Heart right ventricle (tissue), 16 donors: Measurements from ENCODE around the gene GABRB1. TPM values are rescaled to one million over a fixed set of nuclear protein-coding genes. Genes with fewer than 3 reads are reported as not detected.

Experiments
- ATAC-seq, 8 donors: fragments of 200-7000 bp; cut with Tn5 transposase; one replicate each; pipeline ENCODE4 v1.9.1; 2020; ENCODE audit warnings: mild to moderate bottlenecking in 8 of 8, moderate library complexity in 8 of 8, moderate number of reproducible peaks in 1 of 8
- DNase-seq, 2 donors: peaks; one replicate each; pipeline ENCODE4 v3.0.0-alpha.2; 2020
- H3K27ac ChIP-seq, 10 donors: fragments of 200-600 bp; sonication (generic) in 2 of 10; one replicate each; pipeline versions ENCODE4 v1.5.0 to v1.8.0; 2020 to 2022; ENCODE audit warnings: mild to moderate bottlenecking in 3 of 10
- H3K27me3 ChIP-seq, 7 donors: fragments of 200-600 bp; one replicate each; pipeline ENCODE4 v1.8.0; 2021 to 2022; ENCODE audit warnings: mild to moderate bottlenecking in 2 of 7
- H3K36me3 ChIP-seq, 9 donors: fragments of 200-600 bp; sonication (generic) in 1 of 9; one replicate each; pipeline versions ENCODE4 v1.5.0 to v1.8.0; 2020 to 2022; ENCODE audit warnings: mild to moderate bottlenecking in 2 of 9
- H3K4me1 ChIP-seq, 9 donors: fragments of 200-600 bp; sonication (generic) in 1 of 9; one replicate each; pipeline versions ENCODE4 v1.5.0 to v1.8.0; 2020 to 2022; ENCODE audit warnings: mild to moderate bottlenecking in 4 of 9
- H3K4me3 ChIP-seq, 10 donors: fragments of 200-600 bp; sonication (generic) in 2 of 10; one replicate each; pipeline versions ENCODE4 v1.5.0 to v1.8.0; 2020 to 2022; ENCODE audit warnings: mild to moderate bottlenecking in 7 of 10, moderate library complexity in 2 of 10
- H3K9me3 ChIP-seq, 11 donors: fragments of 200-600 bp in 10 of 11; sonication (generic) in 2 of 11; one replicate each; pipeline versions ENCODE4 v1.5.0 to v1.8.0; 2013 to 2022; ENCODE audit warnings: mild to moderate bottlenecking in 2 of 11, control low read depth in 1 of 11, moderate library complexity in 1 of 11
- CTCF ChIP-seq, 9 donors: fragments of 200-600 bp; sonication (generic) in 2 of 9; IDR thresholded peaks; one replicate each; pipeline versions ENCODE4 v1.5.0 to v1.8.0; 2021 to 2022; ENCODE audit warnings: antibody characterized with exemption in 9 of 9, mild to moderate bottlenecking in 5 of 9, moderate library complexity in 1 of 9
- WGBS, 2 donors: extraction: QIAGEN DNeasy Blood & Tissue Kit; methylation state at CpG; one replicate each; pipeline ENCODE4 v1.1.7; 2013; ENCODE audit warnings: inconsistent platforms in 1 of 2; 5-methylcytosine and 5-hydroxymethylcytosine counted together
- intact Hi-C, 10 donors: fragments of 100-400 bp; cut with DNase I; formaldehyde crosslinking; loops; one replicate each; pipeline versions ENCODE4 v1.11.1 to v1.14.2; 2022
- polyA plus RNA-seq, 2 donors: library from polyadenylated mRNA; stranded (reverse); fragments of 200-250 nt; gene quantifications; one replicate each; pipeline ENCODE4 v1.2.3, GENCODE V29; 2013
- total RNA-seq, 10 donors: library from RNA; stranded (reverse); fragmentation: NEBNext Ultra II Directional in 3 of 10; extraction: Animal tissue kit (Norgen Biotek cat#: 25700) in 3 of 10; gene quantifications; one replicate each; pipeline versions ENCODE4 v1.2.1 to v1.2.4, GENCODE V29; 2021 to 2023
- donor health status: Arrhythmogenic right ventricular cardiomyopathy.
- donor health status: ischemic (EF 13 %, LVEDD 7.1; RV severe dilation, severe dysfunction).
- donor health status: healthy with polysubstance abuse.
- donor health status: DM: no; HTN: yes; CAD: no.
- donor health status: DM: no; HTN: no; CAD: no.
- donor health status: ischemic (EF 25% LVEDD 6.9; RV normal size, moderate dysfunction).
- donor health status: ischemic (EF 25% LVEDD 5.7; RV mildly dilated, moderate dysfunction).
- donor health status: healthy.
- donor health status: DM: yes; HTN: yes; CAD: no.
- donor health status: Ischemic cardiomyopathy.
- donor health status: ischemic (EF 35%, LVEDD 5.7; RV mildly dilated, moderate dysfunction).
- donor health status: nonischemic (EF 11% LVEDD 7.7; RV severe dilation, severe dysfunction).
- donor health status: DM: yes; HTN: yes; CAD: no.
- donor health status: PGD.
- donor health status: ischemic (EF 29% LVEDD 5.4; RV normal size, mild dysfunction).
- donor health status: nonischemic (EF 23%, LVEDD 6.1; RV moderate dilation, normal function).

The GABRB1 gene
- total and polyA plus RNA-seq, 12 donors = 0.51 to 9.9 (median 6.2) TPM

GRCh38 chr4:47359891-47360290, 328.5 kb downstream of the GABRB1 start:
- no peak for ATAC-seq
- Histone ChIP-seq H3K9me3 (no peaks in the 10 kb centered on the region), H3K27me3 (peaks cover 0 to 2% (median 0%) of the 10 kb centered on the region in 7 donors), H3K4me1 (no peaks in the 10 kb centered on the region), H3K36me3 (no peaks in the 10 kb centered on the region), H3K4me3 (no peak overlapping the region), H3K27ac (no peak overlapping the region)
- no peak for DNase-seq
- intact Hi-C loops = no loop called here
- no peak for TF ChIP-seq CTCF (IDR thresholded peaks at IDR 0.05)
- WGBS, 2 donors = 50 to 58% methylated on average over 4 of the region's 4 CpGs

- TF ChIP-seq CTCF (IDR thresholded peaks at IDR 0.05) = no peak
- intact Hi-C loops = no loop called here
- DNase-seq = no peak
These were observed 336.4 kb downstream of the GABRB1 start for GRCh38 chr4:47367761-47368160.

GRCh38 chr4:47368211-47368610, 336.8 kb downstream of the GABRB1 start:
- no peak for ATAC-seq
- Histone ChIP-seq H3K27me3 (no peaks in the 10 kb centered on the region), H3K4me3 (no peak overlapping the region), H3K4me1 (no peaks in the 10 kb centered on the region), H3K27ac (no peak overlapping the region), H3K36me3 (no peaks in the 10 kb centered on the region), H3K9me3 (peaks cover 0 to 8% (median 0%) of the 10 kb centered on the region in 11 donors)
- intact Hi-C loops = no loop called here
- DNase-seq = no peak
- 39 to 49% methylated on average over 1 of the region's 1 CpG for WGBS, 2 donors
- TF ChIP-seq CTCF (IDR thresholded peaks at IDR 0.05) = no peak

More at GRCh38 chr4:47367761-47368160, 336.4 kb downstream of the GABRB1 start:
- peaks cover 0 to 8% (median 0%) of the 10 kb centered on the region in 11 donors for H3K9me3 ChIP-seq
- no peak overlapping the region for H3K4me3 ChIP-seq
- H3K27me3 ChIP-seq = no peaks in the 10 kb centered on the region
- no peaks in the 10 kb centered on the region for H3K4me1 ChIP-seq
- no peak for ATAC-seq
- H3K36me3 ChIP-seq = no peaks in the 10 kb centered on the region
- no peak overlapping the region for H3K27ac ChIP-seq
- 64 to 81% methylated on average over 2 of the region's 2 CpGs for WGBS, 2 donors

- ATAC-seq (no peak), DNase-seq (no peak)
- Histone ChIP-seq H3K9me3 (peaks cover 0 to 8% (median 0%) of the 10 kb centered on the region in 11 donors), H3K4me3 (no peak overlapping the region), H3K27me3 (no peaks in the 10 kb centered on the region), H3K36me3 (no peaks in the 10 kb centered on the region), H3K27ac (no peak overlapping the region), H3K4me1 (no peaks in the 10 kb centered on the region)
- TF ChIP-seq CTCF (IDR thresholded peaks at IDR 0.05) = no peak
- intact Hi-C loops = no loop called here
- WGBS, 2 donors = 55 to 58% methylated on average over 2 of the region's 2 CpGs
These were observed 341.2 kb downstream of the GABRB1 start for GRCh38 chr4:47372561-47372960.
